AG04450 (cell line): Measurements from ENCODE around the gene COPS9. TPM values are rescaled to one million over a fixed set of nuclear protein-coding genes. Genes with fewer than 3 reads are reported as not detected.

Experiments
- CTCF ChIA-PET: fragments of 300-600, 350-600 bp; formaldehyde crosslinking; extraction: SDS; loops from one replicate; lab custom pipeline; 2022; ENCODE audit warnings: antibody characterized with exemption, inconsistent platforms; lab: Charles Lee
- POLR2A ChIA-PET: fragments of 350-600 bp; formaldehyde crosslinking; extraction: SDS; loops from one replicate; lab custom pipeline; 2021; ENCODE audit warnings: antibody characterized with exemption, inconsistent platforms; lab: Yijun Ruan, JAX
- DNase-seq: peaks from one replicate; pipeline ENCODE4 v3.0.0-alpha.2; 2011; ENCODE audit warnings: low read depth, low spot score
- H3K27ac ChIP-seq: one replicate; pipeline ENCODE4 v1.5.1; 2012; ENCODE audit warnings: low read depth, low read length, control low read depth
- H3K27me3 ChIP-seq: one replicate; pipeline ENCODE4 v1.6.0; 2012; ENCODE audit warnings: low read length; ENCODE audit not compliant: control insufficient read depth, insufficient read depth
- H3K4me3 ChIP-seq: 2 replicates; pipeline ENCODE4 v1.5.1; 2011; ENCODE audit warnings: mild to moderate bottlenecking, low read depth, low read length, control low read depth
- H3K9me3 ChIP-seq: 2 replicates; pipeline ENCODE4 v1.5.1; 2012; ENCODE audit warnings: low read length; ENCODE audit not compliant: control insufficient read depth, insufficient read depth
- CTCF ChIP-seq: IDR thresholded peaks from 2 replicates; pipeline ENCODE4 v1.5.1; 2011; ENCODE audit warnings: low read depth, low read length, control low read depth, inconsistent platforms
- polyA plus RNA-seq: library from polyadenylated mRNA; depleted of rRNA; stranded (reverse); fragments of >200 nt; gene quantifications from 2 replicates; pipeline ENCODE4 v1.2.3, GENCODE V29; 2011

The COPS9 gene
- polyA plus RNA-seq, 1 experiment = 360 TPM

GRCh38 chr2:240182476-240182875, 46.4 kb upstream of the COPS9 start:
- no peak overlapping the region for H3K27ac ChIP-seq
- DNase-seq = no peak
- ChIA-PET CTCF (no interaction called here), POLR2A (no interaction called here)
- H3K27me3 ChIP-seq = peaks cover 51% of the 10 kb centered on the region
- no peak for TF ChIP-seq CTCF
- H3K9me3 ChIP-seq = no peaks in the 10 kb centered on the region; the same call in none of the 2 replicates
- H3K4me3 ChIP-seq = no peak overlapping the region

GRCh38 chr2:240182001-240182400, 45.9 kb upstream of the COPS9 start:
- no peaks in the 10 kb centered on the region; the same call in 1 of the 2 replicates for H3K9me3 ChIP-seq
- peaks cover 51% of the 10 kb centered on the region for H3K27me3 ChIP-seq
- ChIA-PET POLR2A (no interaction called here), CTCF (no interaction called here)
- no peak for TF ChIP-seq CTCF
- H3K27ac ChIP-seq = peak overlapping the region; percentile 11
- no peak overlapping the region for H3K4me3 ChIP-seq
- no peak for DNase-seq

DNA sequence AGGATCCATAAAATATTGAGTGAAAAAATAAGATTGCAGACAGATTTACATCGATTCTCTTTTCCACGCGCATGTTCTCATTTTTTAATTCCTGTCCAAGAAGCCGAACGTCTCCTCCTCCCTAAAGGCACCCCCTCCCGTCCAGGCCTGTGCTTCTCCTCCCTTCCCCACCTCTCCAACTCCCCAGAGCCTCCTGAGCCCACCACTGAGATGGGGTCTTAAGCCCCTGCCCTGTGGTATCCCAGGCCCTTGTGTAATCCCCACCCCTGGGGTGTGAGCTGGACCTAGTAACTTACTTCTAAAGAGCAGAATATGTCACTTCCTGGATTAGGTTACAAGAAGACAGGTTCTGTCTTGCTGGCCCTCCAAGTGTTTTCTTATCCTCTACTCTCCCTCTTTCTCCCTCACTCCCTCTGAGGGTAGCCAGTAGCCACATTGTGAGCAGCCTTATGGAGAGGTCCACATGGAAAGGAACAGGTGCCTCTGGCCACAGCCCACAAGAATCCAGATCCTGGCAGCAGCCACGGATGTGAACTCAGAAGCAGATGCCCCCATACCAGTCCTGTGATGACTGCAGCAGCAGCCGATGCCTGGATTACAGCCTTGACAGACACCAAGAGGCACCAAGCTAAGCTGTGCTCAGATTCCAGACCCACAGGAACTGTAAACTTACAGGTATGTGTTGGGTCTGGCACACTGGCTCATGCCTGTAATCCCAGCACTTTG, 44.0 kb upstream of the COPS9 start:
- H3K9me3 ChIP-seq = no peaks in the 10 kb centered on the region
- POLR2A ChIA-PET = no interaction called here
- H3K4me3 ChIP-seq = no peak overlapping the region
- DNase-seq = no peak
- H3K27me3 ChIP-seq = peaks cover 55% of the 10 kb centered on the region
- no peak overlapping the region for H3K27ac ChIP-seq
- CTCF ChIA-PET = no interaction called here
- TF ChIP-seq CTCF = no peak

DNA sequence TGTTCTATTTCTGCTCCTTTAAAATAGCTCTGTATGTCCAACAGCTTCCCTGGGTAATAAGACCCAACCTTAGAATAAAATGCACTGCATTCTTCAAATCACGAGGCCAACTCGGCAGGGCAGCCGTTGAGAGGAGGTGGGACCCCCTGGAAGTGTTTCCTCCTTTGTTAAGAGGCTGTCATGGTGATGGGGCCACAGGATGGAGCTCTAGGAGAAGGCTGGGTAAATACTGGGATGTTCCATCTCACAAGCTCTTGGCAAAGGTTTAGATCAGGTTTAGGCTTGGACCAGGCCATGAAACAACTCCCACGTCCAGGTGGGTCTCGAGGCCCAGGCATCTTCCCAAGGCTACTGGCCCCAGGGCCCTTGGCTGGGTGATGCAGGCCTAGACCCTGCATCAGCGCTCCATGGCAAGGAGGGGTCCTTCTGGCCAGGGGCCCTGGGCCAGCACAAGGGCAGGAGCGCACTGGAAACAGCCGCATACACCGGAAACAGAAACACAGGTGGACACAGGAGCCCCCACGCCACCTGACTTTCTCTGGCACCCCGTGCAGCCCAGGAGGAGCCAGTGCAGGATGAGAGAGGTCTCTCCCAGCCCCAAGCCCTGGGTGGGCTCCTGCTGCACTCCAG, 43.2 kb upstream of the COPS9 start:
- peaks cover 56% of the 10 kb centered on the region for H3K27me3 ChIP-seq
- no peak for TF ChIP-seq CTCF
- POLR2A ChIA-PET = no interaction called here
- CTCF ChIA-PET = interaction anchor here (0.8 kb wide), 1 partner anchor 54 kb away, joined by 3 read pairs; no protein-coding TSS in a partner anchor
- no peak overlapping the region for H3K4me3 ChIP-seq
- H3K9me3 ChIP-seq = no peaks in the 10 kb centered on the region
- no peak overlapping the region for H3K27ac ChIP-seq
- no peak for DNase-seq

- Histone ChIP-seq H3K4me3 (no peak overlapping the region), H3K27me3 (peaks cover 57% of the 10 kb centered on the region), H3K9me3 (no peaks in the 10 kb centered on the region), H3K27ac (no peak overlapping the region)
- POLR2A ChIA-PET = no interaction called here
- TF ChIP-seq CTCF = no peak
- CTCF ChIA-PET = interaction anchor here (0.8 kb wide), 1 partner anchor 54 kb away, joined by 3 read pairs; no protein-coding TSS in a partner anchor
- no peak for DNase-seq
Observed at GRCh38 chr2:240178564-240178963, 42.5 kb upstream of the COPS9 start.
